NCI-H446 (cell line): Measurements from ENCODE around the gene ZGPAT.

Source experiments
- DNase-seq, 2 experiments: peaks; one replicate each; lab custom pipeline; 2025; lab: John Stamatoyannopoulos, UW

Gene ZGPAT

DNA sequence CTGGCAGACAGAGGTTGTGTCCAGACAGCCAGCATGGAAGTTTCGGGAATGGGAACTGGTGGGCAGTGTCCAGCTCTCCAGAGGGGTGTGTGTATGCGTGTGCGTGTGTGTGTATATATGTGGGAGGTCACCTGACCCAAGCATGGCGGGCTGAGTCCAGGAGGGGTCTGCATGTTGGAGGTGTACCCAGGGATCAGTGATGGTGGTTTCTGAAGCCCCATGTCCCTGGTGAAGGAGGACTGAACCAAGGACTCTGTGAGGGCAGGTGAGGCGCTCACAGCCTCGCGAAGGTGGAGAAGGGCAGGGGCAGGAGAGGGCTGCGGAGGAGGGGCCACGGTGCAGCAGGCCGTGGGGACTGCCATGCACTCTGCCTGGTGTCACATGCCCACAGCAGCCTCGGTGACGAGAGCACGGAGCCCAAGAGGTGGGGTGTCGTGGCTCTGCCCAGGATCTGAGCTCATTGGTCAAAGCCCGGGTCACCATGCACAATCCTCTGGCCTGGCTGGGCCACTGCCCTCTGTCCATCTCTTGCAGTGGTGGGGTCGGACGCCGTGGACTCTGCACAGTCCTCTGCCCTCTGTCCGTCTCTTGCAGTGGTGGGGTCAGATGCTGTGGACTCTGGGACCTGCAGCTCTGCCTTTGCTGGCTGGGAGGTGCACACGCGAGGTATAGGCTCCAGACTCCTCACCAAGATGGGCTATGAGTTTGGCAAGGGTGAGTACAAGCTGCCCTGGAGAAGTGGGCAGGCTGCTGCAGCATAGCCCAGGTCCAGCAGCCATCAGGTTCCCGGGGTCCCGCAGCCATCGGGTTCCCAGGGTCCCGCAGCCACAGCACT lies 26.5 kb downstream of the ZGPAT start:
- no peak for DNase-seq

DNA sequence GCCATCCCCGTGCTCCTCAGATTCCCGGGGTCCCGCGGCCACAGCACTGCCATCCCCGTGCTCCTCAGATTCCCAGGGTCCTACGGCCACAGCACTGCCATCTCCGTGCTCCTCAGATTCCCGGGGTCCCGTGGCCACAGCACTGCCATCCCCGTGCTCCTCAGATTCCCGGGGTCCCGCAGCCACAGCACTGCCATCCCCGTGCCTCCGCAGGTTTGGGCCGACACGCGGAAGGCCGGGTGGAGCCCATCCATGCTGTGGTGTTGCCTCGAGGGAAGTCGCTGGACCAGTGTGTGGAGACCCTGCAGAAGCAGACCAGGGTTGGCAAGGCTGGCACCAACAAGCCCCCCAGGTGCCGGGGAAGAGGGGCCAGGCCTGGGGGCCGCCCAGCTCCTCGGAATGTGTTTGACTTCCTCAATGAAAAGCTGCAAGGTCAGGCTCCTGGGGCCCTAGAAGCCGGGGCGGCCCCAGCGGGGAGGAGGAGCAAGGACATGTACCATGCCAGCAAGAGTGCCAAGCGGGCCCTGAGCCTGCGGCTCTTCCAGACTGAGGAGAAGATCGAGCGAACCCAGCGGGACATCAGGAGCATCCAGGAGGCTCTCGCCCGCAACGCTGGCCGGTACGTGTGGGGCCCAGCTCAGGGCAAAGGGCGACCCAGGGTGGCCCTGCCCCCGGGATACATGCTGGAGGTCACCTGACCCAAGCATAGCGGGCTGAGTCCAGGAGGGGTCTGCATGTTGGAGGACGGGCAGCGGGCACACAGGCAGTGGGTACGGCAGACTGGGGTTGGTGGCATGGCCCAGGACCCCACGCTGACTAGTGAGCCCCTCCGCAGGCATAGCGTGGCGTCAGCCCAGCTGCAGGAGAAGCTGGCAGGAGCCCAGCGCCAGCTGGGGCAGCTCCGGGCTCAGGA lies 27.4 kb downstream of the ZGPAT start:
- no peak for DNase-seq

DNA sequence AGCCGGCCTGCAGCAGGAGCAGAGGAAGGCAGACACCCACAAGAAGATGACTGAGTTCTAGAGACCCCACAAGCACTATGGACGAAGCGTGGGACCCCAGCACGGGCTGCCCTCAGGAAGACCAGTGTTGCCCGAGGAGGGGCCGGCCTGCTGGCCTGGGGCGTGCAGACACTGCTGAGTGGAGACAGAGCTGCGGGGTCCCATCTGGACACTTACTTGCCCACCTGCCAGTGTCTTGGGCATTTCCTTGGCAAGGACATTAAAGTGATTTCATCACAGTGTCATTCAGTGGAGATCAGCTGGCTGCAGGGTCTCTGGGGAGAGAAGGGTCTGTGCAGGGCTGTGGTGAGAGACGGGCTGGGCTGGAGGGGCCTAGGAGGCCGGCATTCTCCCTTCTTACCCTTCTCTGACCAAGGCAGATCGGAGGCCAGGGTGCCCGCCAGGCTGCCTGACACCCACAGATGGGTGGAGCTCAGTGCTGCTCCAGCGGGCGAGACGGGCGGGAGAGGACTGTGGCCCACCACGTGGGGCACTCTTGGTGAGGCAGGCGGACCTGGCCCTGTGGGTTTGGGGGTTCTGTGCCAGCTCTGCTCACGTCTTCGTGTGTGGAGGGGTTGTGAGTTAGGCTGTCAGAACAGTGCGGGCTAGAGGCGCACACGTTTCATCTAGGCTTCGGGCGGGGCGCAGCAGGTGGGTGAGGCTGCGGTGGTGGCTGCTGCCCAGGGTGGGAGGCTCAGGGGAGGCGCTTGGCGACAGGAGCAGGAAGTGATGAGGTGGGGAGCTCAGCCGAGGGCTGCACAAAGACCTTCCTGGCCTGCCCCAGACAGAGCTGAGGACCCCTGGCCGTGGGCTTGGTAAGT lies 28.2 kb downstream of the ZGPAT start, which contains the start of gene LIME1:
Gene LIME1 (plus strand): TSS at position 806 of the 860 bp plus-strand sequence. CDS start 886 bp downstream, outside the sequence.
- DNase-seq, result no peak

DNA sequence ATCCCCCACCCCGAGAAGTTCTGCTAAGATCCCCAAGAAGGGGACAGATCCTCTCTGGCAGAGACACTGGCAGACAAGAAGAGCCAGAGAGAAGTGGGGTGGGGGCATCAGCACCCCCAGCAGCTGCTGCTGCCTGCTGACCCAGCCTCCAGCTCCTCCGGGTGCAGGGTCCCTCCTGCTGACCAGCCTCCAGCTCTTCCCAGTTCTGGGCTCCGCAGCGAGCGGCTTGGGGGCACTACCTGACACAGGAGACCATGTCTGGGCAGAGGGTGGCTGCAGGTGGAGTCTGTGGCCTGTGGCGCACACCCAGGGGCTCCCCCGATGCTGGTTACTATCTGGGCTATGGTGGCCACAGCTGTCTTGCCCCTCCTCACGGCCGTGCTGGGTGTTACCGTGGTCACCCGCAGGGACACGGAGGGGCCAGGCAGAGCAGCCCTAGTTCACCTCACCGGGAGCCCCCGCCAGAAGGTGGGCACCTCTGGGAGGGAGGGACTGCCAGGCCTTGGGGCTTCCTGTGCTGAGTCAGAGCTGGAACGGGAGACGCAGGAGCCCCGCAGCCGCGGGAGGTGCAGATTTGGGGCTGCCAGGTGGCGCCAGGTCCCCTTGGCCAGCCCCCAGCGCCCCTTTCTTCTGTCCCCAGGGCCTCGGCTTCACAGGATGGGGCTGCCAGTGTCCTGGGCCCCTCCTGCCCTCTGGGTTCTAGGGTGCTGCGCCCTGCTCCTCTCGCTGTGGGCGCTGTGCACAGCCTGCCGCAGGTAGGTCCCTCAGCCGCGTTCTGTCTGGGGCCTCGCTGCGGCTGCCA lies 29.3 kb downstream of the ZGPAT start:
- no peak for DNase-seq

DNA sequence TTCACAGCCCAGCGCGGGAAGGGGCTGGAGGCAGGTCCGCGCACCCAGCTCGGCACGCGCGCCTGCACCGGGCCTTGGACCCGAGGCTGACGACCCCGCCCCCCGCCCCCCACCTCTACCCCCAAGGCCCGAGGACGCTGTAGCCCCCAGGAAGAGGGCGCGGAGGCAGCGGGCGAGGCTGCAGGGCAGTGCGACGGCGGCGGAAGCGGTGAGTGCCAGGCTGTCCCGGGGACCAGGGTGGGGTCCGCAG lies 29.8 kb downstream of the ZGPAT start:
- no peak for DNase-seq

DNA sequence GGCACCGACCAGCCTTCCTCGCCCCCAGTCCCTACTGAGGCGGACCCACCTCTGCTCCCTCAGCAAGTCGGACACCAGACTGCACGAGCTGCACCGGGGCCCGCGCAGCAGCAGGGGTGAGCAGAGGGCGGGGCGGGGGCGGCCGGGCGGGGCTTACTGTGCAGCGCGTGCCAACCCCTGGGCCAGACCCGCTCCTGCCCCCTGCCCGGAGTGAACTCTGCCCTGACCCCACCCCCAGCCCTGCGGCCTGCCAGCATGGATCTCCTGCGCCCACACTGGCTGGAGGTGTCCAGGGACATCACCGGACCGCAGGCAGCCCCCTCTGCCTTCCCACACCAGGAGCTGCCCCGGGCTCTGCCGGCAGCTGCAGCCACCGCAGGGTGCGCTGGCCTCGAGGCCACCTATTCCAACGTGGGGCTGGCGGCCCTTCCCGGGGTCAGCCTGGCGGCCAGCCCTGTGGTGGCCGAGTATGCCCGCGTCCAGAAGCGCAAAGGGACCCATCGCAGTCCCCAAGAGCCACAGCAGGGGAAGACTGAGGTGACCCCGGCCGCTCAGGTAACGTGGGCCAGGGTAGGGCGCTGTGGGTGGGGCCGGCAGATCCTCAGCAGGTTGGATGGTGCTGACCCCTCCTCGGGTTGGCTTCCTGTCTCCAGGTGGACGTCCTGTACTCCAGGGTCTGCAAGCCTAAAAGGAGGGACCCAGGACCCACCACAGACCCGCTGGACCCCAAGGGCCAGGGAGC lies 30.3 kb downstream of the ZGPAT start:
- DNase-seq, result no peak

DNA sequence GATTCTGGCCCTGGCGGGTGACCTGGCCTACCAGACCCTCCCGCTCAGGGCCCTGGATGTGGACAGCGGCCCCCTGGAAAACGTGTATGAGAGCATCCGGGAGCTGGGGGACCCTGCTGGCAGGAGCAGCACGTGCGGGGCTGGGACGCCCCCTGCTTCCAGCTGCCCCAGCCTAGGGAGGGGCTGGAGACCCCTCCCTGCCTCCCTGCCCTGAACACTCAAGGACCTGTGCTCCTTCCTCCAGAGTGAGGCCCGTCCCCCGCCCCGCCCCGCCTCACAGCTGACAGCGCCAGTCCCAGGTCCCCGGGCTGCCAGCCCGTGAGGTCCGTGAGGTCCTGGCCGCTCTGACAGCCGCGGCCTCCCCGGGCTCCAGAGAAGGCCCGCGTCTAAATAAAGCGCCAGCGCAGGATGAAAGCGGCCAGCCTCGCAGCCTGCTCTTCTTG lies 30.9 kb downstream of the ZGPAT start:
- DNase-seq, result peak in 1 of 2 experiments; percentile 45

DNA sequence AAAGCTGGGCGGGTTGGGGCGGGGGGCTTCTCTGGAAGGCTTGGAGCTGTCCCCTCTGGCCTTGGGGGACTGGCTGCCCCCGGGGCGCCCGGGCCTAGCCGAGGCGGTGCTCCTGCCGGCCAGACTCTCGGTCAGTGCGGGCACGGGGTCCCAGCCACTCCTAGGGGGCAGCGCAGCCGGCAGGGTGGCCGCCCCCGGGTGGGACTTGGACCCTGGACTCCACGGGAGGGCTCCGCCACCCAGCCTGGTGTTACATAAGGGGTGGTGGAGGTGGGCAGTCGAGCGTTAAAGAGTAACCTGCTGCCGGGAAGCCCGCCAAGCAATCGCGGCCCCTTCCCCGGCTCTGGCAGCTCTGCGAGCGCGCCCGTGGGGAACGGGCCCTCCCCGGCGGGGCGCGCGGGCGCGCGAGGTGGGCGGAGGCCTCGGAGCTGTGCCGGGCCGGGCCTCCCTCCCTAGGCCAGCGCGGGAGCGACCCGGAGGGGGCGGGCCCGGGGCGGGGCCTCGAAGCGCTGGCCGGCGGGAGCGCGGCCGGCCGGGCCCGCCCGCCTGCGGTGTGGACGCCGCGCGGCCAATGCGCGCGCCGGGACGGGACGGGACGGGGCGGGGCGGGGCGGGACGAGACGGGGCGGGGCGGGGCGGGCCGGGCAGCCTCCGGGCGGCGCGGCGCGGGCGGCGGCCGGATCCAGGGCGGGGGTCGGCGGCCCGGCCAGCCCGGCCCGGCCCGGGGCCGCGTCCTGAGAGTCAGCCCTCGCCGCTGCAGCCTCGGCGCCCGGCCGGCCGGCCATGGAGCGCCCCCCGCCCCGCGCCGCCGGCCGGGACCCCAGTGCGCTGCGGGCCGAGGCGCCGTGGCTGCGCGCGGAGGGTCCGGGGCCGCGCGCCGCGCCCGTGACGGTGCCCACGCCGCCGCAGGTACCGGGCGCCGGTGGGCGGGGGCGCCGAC lies 31.6 kb downstream of the ZGPAT start, which contains the start of gene SLC2A4RG:
Gene SLC2A4RG (plus strand): TSS at position 647 of the 940 bp plus-strand sequence. CDS start 137 bp downstream, at position 784.
- DNase-seq, result peak in 1 of 2 experiments; percentile 94

DNA sequence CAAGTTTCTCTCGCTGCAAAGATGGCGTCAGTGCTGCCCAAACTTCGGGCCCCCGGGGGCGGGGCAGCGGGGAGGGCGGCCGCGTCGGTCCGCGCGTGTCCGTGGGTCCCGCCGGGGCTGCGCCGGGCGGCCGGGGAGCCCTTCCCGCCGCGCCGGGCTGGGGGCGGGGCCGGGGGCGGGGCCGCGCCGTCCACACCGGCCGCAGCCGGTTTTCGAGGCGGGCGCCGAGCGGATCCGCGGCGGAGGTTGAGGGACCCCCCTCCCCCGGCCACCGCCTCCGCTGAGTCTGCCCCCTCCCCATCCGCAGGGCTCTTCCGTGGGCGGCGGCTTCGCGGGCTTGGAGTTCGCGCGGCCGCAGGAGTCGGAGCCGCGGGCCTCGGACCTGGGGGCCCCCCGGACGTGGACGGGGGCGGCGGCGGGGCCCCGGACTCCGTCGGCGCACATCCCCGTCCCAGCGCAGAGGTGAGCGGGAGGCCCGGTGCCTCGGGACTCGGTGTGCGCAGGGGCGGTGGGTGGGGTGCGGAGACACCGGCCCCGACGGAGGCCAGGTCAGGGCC lies 32.3 kb downstream of the ZGPAT start:
- peak in 1 of 2 experiments; percentile 59 for DNase-seq

DNA sequence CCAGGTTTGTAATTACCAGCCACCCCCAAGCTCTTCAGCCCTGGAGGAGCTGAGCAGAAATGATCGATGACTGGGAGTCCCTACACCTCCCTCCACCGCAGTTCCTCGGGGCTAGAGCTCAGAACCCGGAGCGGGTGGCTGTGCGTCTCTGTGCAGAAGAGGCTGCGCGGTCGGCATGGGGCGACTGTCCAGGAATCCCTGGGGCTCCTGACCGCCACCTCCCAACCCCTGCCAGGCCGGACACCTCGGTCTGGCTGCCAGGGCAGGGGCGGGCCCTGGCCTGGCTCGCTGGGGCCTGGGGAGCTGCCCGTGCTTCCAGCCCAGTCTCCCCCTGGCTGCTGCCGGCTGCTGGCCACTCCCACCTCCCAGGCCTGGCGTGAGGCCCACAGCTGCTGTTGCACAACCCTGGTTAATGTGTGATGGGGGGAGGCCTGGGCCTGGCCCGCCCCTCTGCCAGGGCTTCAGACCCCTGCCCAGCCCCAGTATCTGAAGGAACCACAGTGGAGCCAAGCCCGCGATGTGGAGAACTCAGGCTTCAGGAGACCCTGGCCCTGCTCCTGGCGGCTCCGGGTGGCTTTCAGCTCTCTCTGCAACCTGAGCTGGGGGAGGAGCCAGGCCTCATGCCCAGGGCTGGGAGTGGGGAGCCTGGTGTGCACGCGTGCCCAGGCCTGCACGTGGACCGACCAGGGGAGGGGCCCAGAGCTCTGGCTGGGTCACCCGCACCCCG lies 33.0 kb downstream of the ZGPAT start:
- peak; percentile 73 to 88 for DNase-seq

DNA sequence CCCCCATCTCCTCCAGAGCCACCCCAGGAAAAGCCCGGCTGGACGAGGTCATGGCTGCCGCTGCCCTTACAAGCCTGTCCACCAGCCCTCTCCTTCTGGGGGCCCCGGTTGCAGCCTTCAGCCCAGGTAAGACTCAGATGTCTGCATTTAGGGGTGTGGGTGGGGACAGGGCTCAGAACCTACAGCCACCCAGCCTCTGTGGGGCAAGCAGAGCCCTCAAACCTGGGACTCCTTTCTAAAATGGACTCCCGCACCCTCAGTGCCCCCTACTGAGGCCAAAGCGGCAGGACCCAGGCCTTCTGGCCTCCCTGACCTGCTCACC lies 33.5 kb downstream of the ZGPAT start:
- DNase-seq, result no peak

DNA sequence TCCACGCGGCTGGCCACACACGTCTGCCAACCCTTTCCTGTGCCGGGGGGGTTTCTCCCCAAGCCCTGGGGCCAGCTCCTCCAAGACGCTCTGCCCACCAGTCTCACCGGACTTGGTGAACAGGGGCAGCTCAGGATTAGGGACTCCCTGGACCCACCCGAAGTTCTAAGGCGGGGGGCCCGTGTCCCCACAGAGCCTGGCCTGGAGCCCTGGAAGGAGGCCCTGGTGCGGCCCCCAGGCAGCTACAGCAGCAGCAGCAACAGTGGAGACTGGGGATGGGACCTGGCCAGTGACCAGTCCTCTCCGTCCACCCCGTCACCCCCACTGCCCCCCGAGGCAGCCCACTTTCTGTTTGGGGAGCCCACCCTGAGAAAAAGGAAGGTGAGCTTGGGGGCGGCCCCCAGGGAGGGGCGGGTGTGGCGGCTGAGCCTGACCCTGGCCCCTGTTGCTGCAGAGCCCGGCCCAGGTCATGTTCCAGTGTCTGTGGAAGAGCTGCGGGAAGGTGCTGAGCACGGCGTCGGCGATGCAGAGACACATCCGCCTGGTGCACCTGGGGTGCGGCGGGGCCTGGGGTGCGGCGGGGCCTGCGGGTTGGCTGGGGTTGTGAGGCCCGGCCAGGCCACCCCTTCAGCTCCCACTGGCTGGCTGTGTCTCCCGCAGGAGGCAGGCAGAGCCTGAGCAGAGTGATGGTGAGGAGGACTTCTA lies 34.0 kb downstream of the ZGPAT start:
- no peak for DNase-seq

DNA sequence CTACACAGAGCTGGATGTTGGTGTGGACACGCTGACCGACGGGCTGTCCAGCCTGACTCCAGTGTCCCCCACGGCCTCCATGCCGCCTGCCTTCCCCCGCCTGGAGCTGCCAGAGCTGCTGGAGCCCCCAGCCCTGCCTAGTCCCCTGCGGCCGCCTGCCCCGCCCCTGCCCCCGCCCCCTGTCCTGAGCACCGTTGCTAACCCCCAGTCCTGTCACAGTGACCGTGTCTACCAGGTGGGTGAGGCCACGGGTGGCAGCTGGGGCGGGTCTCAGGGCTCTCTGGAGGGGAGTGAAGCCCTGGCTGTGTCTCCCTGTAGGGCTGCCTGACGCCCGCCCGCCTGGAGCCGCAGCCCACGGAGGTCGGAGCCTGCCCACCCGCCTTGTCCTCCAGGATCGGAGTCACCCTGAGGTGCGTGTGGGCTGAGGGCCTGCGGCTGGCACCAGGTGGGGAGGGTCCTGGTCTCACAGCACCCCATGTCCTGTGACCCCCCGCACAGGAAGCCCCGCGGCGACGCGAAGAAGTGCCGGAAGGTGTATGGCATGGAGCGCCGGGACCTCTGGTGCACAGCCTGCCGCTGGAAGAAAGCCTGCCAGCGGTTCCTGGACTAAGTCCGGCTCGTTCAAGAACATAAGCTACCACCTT lies 34.7 kb downstream of the ZGPAT start:
- no peak for DNase-seq

DNA sequence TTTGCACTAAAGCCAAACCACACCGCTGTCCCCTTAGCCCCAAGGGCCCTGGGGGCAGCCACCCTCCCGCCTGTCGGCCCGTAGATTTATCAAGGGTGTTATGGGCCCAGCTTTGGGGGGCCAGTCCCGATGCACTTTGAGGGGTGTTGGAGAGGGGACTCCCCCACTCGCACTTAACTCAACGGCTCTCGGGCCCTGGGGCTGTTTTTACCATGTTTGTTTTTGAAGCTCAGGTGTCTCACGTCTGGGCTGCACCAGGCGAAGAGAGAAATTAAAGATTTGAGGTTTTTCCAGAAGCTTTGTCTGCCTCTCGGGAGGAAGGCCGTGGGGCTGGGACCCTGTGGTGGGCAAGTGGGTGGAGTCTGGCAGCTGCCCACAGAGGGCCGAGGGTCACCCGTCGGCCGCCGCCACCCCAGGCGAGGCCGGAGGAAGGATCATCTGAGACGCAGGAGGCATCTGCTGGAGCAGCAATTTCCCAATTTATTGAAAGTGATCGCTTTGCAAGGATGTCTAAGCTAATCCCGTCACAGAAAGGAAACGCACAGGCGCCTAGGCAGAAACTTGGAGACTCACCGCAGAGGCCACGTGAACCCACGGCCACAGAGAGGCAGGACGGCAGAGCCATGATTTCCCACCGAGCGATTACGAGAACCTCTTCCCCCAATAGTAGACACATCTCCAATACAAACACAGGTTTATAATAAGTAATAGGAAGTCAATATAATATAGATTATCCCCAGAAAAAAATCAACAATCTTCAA lies 35.6 kb downstream of the ZGPAT start:
- no peak for DNase-seq

DNA sequence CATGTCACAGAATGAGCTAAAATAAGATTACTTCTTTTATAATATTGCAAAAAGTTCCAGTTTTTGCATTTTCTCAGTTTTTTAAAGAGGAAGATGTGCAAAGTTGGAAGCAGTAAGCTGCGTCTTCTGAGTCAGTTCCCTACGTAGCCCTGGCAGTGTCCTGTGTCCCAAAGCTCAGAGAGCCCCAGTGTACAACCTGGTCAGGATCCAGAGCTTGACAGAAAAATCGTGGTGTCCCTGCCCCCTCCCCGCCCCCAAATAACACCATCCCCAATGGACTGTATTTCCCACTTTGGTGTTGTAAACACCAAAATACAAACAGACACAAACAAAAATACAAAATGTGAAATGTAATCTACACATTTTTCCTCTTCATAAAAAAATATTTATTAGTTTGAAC lies 36.3 kb downstream of the ZGPAT start:
- no peak for DNase-seq
